G401 (cell line): ENCODE results near the gene SNX8. TPM values are rescaled to one million over a fixed set of nuclear protein-coding genes. Genes with fewer than 3 reads are reported as not detected.
A peak's percentile ranks its signal among the peaks of the same experiment; 100 is the strongest.

Source experiments
- DNase-seq: peaks from one replicate; pipeline ENCODE4 v3.0.0-alpha.2; 2015; ENCODE audit warnings: low spot score
- in situ Hi-C: cut with HindIII; loops from 2 replicates; pipeline ENCODE4 v1.10.0; 2016; ENCODE audit warnings: low sequenced_read_pairs, mixed read lengths
- total RNA-seq: library from RNA; depleted of rRNA; stranded (reverse); fragments of >200 nt; shearing (Covaris generic); gene quantifications from 2 replicates; pipeline ENCODE4 v1.2.3, GENCODE V29; 2014

SNX8 gene
- total RNA-seq, 1 experiment from 2014 or later, result 52.9 TPM

GRCh38 chr7:2299131-2299829, 15.0 kb downstream of the SNX8 start:
- in situ Hi-C loops, result no loop called here
- no peak for DNase-seq

DNA sequence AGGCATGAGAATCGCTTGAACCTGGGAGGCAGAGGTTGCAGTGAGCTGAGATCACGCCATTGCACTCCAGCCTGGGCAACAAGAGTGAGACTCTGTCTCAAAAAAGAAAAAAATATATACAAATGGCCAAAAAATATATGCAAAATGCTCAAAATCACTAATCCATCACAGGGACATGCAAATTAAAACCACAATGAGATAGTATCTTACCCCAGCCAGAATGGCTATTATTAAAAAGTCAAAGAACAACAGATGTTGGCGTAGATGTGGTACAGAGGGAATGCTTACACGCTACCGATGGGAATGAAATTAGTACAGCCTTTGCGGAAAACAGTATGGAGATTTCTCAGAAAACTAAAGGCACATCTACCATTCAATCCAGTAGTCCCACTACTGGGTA, 17.4 kb downstream of the SNX8 start:
- no peak for DNase-seq
- in situ Hi-C loops, result no loop called here

- in situ Hi-C loops, result no loop called here
- no peak for DNase-seq
Observed at GRCh38 chr7:2295936-2296620, 18.2 kb downstream of the SNX8 start.

DNA sequence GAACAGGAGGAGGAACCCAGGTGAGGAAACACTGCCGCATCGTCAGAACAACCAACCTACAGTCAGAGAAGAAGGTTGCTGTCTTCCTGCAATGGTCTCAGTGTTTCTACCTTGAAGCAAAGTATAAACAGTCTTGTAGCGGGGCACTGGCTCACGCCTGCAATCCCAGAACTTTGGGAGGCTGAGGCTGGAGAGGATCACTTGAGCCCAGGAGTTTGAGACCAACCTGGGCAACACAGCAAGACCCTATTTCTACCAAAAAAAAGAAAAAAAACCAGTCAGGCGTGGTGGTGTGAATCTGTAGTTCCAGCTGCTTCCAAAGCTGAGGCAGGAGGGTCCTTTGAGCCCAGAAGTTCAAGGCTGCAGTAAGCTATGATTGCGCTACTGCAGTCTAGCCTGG, 23.4 kb downstream of the SNX8 start:
- DNase-seq, result no peak
- in situ Hi-C loops, result no loop called here

DNA sequence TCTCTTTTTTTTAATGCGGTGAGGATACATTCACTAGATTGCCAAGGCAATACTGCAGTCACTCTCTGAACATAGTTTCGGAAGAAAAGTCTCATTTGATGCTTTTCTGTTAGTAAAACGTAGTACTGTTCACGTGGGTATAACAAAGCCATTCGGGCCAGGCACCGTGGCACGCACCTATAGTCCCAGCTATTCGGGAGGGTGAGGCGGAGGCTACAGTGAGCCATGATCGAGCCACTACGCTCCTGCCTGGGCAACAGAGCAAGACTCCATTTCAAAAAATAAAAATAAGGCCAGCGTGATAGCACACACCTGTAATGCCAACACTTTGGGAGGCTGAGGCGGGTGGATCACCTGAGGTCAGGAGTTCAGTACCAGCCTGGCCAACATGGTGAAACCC, 24.6 kb downstream of the SNX8 start:
- DNase-seq, result no peak
- in situ Hi-C loops, result no loop called here

GRCh38 chr7:2289111-2289586, 25.1 kb downstream of the SNX8 start:
- DNase-seq, result peak; percentile 61
- in situ Hi-C loops, result no loop called here

DNA sequence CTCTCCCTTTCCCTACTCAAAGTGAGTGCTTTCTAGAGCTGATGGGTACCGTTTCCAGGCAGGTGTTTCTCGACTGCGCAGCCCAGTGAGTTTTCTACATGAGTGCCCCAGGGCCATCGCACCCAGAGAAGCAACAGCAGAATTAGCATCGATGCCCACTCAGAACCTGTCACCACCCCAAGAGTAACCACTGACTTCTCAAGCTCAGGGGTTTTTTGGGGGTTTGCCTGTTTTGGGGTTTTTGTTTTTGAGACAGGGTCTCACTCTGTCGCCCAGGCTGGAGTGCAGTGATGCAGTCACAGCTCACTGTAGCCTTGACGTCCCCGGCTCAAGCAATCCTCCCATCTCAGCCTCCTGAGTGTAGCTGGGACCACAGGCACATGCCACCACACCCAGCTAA, 25.7 kb downstream of the SNX8 start:
- in situ Hi-C loops, result no loop called here

DNA sequence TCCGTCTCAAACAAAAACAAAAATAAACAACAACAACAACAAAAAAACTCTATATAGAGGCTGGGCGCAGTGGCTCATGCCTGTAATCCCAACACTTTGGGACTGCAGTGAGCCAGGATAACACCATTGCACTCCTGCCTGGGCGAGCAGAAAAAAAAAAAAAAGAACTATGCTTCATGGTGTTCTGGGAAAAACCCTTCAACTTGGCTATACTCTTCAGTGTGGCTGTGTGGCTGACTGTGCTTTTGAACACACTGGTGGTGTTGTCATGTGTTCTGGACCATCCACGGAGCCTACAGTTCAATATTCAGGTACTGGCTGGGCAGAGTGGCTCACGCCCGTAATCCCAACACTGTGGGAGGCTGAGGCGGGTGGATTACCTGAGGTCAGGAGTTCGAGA, 26.5 kb downstream of the SNX8 start:
- in situ Hi-C loops, result no loop called here
- no peak for DNase-seq

More for the DNA sequence above, 25.7 kb downstream of the SNX8 start:
- no peak for DNase-seq

- no peak for DNase-seq
- in situ Hi-C loops, result no loop called here
Observed at GRCh38 chr7:2283074-2283473, 31.2 kb downstream of the SNX8 start.

GRCh38 chr7:2282185-2282751, 32.0 kb downstream of the SNX8 start:
- in situ Hi-C loops, result no loop called here
- DNase-seq, result no peak

- in situ Hi-C loops, result no loop called here
Observed at GRCh38 chr7:2281541-2281940, 32.7 kb downstream of the SNX8 start.

GRCh38 chr7:2280424-2280823, 33.8 kb downstream of the SNX8 start:
- no peak for DNase-seq
- in situ Hi-C loops, result no loop called here

More at GRCh38 chr7:2281541-2281940, 32.7 kb downstream of the SNX8 start:
- DNase-seq, result peak; percentile 91

- in situ Hi-C loops, result no loop called here
Observed at GRCh38 chr7:2279896-2280295, 34.3 kb downstream of the SNX8 start.

GRCh38 chr7:2278026-2278425, 36.2 kb downstream of the SNX8 start:
- in situ Hi-C loops, result no loop called here
- DNase-seq, result no peak

More at GRCh38 chr7:2279896-2280295, 34.3 kb downstream of the SNX8 start:
- peak; percentile 47 for DNase-seq

DNA sequence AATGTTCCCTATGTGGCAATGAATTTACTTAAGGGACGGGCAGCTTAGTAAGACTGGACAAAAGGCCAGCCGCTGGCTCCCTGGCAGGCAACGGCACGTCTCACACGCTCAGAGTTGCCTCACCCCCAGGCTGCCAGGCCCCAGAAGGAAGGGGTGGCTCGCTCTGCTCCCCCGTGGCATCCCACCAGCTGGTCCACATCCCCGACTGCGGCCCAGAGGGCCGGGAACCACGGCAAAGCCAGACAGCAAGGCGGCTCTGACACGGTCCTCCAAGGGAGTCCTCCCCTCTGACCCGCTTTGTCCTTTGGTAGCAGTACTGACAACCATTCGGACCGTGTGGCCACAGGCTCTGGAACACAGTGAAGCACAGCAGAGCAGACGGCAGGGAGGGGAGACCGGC, 38.1 kb downstream of the SNX8 start:
- in situ Hi-C loops, result no loop called here
- DNase-seq, result no peak

DNA sequence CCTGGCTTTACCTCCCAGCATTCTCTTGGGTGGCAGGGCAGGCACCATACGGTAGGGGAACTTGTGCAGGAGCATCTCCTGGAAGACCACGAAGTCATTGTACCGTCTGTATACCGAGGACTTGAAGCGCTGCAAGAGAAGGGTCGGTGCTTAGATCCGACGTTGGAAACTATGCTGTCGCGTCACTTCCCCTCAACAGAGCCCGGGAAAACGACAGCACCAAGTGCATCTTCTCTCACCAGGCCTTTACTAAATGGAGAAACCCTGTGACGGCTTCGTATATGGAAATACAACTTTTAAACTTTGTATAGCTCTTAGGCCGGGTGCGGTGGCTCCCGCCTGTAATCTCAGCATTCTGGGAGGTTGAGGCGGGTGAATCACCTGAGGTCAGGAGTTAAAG, 39.1 kb downstream of the SNX8 start:
- in situ Hi-C loops, result no loop called here
- DNase-seq, result no peak

DNA sequence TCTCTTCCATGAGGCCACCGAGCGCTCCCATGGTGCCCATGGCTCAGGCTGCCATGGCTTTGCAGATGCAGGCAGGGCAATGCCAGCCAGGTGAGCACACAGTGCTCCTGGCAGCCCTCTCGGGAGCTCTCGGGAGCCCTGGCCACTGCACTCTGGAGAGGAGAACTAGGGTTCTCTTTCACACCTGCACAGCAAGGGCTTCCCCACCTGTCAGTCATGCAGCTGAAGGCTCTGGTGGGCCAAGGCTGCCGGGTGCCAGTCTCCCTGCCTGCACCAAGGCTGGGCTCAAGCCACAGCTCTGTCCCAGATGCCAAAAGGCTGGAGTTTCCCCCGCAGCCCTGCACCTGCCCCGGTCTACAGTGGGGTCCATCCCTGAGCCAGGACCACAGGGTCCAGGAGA, 39.6 kb downstream of the SNX8 start:
- in situ Hi-C loops, result no loop called here
- no peak for DNase-seq

DNA sequence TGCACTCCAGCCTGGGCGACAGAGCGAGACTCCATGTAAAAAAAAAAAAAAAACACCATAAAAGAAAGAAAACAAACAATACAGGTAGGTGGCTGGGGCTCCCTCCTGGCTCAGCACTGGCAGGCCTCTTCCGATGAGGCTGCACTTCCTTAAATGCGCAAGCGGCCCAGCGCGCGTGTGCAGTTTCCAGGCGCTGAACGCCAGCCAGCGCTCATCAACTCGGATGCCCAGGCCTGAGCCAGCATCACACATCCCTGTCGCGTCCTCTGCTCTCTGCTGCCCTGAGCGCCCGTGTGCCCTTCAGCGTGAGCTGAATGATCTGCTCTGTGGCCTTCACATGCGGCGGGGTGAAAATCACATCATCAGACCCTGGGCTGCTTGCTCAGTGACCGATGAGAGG, 40.4 kb downstream of the SNX8 start:
- in situ Hi-C loops, result no loop called here
- DNase-seq, result peak; percentile 79

GRCh38 chr7:2272031-2272430, 42.2 kb downstream of the SNX8 start:
- in situ Hi-C loops, result no loop called here
- DNase-seq, result no peak

DNA sequence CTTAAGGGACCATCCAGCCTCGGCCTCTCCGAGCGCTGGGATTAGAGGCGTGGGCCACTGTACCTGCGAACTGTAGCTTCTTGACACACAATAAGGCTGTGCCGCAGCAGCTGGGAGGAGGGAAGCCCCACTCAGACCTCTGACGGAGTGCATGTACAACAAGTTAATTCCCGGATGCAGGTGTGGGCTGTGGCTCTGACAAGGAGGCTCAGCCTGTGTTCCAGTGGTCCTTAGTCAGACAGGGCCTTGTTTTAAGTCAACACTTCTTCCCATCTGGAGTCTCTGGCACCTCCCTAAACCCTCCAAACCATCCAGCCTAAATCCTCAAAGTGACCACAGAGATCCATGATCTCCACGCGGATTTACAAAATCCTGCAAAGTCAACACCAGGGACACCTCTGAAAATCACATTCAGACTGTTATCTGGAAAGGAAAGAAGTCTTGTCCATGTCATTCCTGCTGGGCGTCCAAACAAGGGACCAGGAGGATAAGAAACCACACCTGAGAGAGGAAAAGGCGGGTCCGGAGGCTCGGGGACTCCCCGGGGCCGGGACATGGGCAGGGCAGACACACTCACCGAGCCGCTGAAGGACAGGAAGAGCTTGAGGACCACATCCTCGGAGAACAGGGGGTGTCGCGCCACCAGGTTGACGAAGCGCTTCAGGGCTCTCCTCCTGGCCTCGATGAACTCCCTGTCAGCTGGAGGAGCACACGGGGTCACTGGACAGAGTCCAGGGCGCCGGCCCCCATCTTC, 42.8 kb downstream of the SNX8 start:
- in situ Hi-C loops, result no loop called here
- DNase-seq, result no peak
